ENCODE results near the gene MAP3K6.

The MAP3K6 gene

DNA sequence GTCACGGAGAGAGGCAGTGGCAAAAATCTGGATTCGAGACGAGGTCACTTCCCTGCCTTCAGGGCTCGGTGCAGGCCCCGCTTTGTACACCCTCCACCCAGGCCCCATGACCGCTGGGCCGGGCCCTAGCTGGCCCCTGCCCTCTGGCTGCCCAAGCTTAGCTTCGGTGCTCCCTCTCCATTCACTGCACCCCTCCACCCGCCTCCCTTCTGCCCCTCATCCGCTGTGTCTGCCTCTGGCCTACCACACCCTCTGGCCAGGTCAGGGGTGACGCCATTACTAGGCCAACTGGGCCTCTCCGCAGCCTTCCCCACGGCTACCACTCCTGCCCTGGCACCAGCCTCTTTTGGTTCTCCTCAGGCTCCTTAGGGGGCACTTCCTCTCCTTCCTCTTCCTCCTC lies 16.9 kb upstream of the MAP3K6 start:
- H2BK15ac ChIP-seq (ENCODE audit: low read length) = peak overlapping the region; percentile 96
- peaks cover 0 to 5% of the 10 kb centered on the region in 2 donors for H3K4me1 ChIP-seq (ENCODE audit: control insufficient read depth in 2 of 2, insufficient read depth in 1 of 2, low read depth in 1 of 2, low read length in 2 of 2)
- no peak overlapping the region for H4K91ac ChIP-seq (ENCODE audit: low read depth, low read length, poor library complexity)
- no peak overlapping the region for H3K4ac ChIP-seq (ENCODE audit: low read length)
- H3K9me3 ChIP-seq (replicated peaks in 1 of 2; ENCODE audit: control insufficient read depth in 2 of 2, insufficient read depth in 1 of 2, low read depth in 1 of 2, low read length in 2 of 2) = no peaks in the 10 kb centered on the region
- no peak overlapping the region for H3K9ac ChIP-seq (ENCODE audit: low read depth, low read length, poor library complexity)
- H2AK5ac ChIP-seq (ENCODE audit: low read depth, low read length) = peak overlapping the region; percentile 71
- no CpG with 5 or more reads among the region's 13 CpGs for whole genome bisulfite sequencing, 2 donors (ENCODE audit: extremely low coverage in 2 of 2, insufficient read length in 2 of 2, insufficient replicate concordance in 1 of 2)
- H3K4me3 ChIP-seq (ENCODE audit: low read length in 2 of 2) = no peak overlapping the region
- H3K14ac ChIP-seq (ENCODE audit: low read length) = peak overlapping the region; percentile 92
- no peak overlapping the region for H3K4me2 ChIP-seq (ENCODE audit: insufficient read depth, low read length, poor library complexity, severe bottlenecking)
- H2AFZ ChIP-seq (ENCODE audit: low read length) = no peak overlapping the region
- H3K23ac ChIP-seq (ENCODE audit: low read depth, low read length, poor library complexity) = peak overlapping the region; percentile 83
- H2BK5ac ChIP-seq (ENCODE audit: low read length) = no peak overlapping the region
- H3K27me3 ChIP-seq (ENCODE audit: control insufficient read depth in 3 of 3, insufficient read depth in 3 of 3, low read depth in 1 of 3, low read length in 3 of 3) = peaks cover 0 to 47% (median 19%) of the 10 kb centered on the region in 3 experiments
- H3K79me1 ChIP-seq (ENCODE audit: low read depth, low read length) = no peaks in the 10 kb centered on the region
- no peaks in the 10 kb centered on the region for H3K36me3 ChIP-seq (replicated peaks in 1 of 2; ENCODE audit: control insufficient read depth in 2 of 2, insufficient read depth in 2 of 2, low read length in 2 of 2)
- H3K18ac ChIP-seq (ENCODE audit: low read length) = peak overlapping the region; percentile 82
- H4K8ac ChIP-seq (ENCODE audit: low read depth, low read length) = no peak overlapping the region
- no peak overlapping the region for H2BK120ac ChIP-seq (ENCODE audit: low read depth, low read length)
- no peak for DNase-seq (ENCODE audit: low spot score)
- no peak overlapping the region for H3K27ac ChIP-seq (replicated peaks; ENCODE audit: low read length)
- H2BK12ac ChIP-seq (ENCODE audit: low read length) = no peak overlapping the region

DNA sequence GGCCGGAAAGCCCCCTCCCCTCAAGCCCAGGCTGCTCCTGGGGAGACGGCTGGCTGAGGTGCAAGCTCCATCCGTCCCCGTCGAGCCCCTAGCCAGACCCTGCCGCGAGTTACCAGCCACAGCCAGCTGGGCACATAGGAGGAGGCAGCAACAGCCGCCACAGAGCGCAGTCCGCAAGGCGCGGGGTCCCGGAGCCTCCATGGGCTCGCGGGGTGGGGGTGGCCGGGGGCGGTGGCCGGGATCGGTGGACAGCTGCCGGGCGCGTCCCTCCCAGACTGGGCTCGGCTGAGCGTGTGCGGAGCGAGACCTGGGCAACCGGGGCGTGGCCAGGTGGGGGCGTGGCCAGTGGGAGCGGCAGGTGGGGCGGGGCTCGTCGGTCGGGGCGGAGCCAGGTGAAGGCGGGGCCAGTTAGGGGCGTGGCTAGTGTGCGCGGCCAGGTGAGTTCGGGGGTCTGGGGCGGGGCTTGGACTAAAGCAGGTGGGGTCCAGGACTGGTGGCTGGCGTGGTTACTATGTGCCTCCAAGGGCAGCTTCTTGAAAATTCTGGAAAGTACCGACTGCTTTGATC lies 16.4 kb upstream of the MAP3K6 start, which contains the start of gene CD164L2:
CD164L2 (minus strand) TSS at position 295 of the 567 bp plus-strand sequence; CDS start at position 201, 94 bp downstream.
- Histone ChIP-seq H4K8ac (ENCODE audit: low read depth, low read length) (no peak within 1 kb of the TSS), H3K9me3 (replicated peaks in 1 of 2; ENCODE audit: control insufficient read depth in 2 of 2, insufficient read depth in 1 of 2, low read depth in 1 of 2, low read length in 2 of 2) (no peaks in the 10 kb centered on the region), H2BK5ac (ENCODE audit: low read length) (peak within 1 kb of the TSS; percentile 60), H3K4me2 (ENCODE audit: insufficient read depth, low read length, poor library complexity, severe bottlenecking) (peak within 1 kb of the TSS; percentile 38), H3K23ac (ENCODE audit: low read depth, low read length, poor library complexity) (peak within 1 kb of the TSS; percentile 83), H2AK5ac (ENCODE audit: low read depth, low read length) (peak within 1 kb of the TSS; percentile 93), H3K18ac (ENCODE audit: low read length) (peak within 1 kb of the TSS; percentile 94), H2BK15ac (ENCODE audit: low read length) (peak within 1 kb of the TSS; percentile 96), H4K91ac (ENCODE audit: low read depth, low read length, poor library complexity) (no peak within 1 kb of the TSS), H3K9ac (ENCODE audit: low read depth, low read length, poor library complexity) (no peak within 1 kb of the TSS), H3K4me3 (ENCODE audit: low read length in 2 of 2) (no peak within 1 kb of the TSS), H3K79me1 (ENCODE audit: low read depth, low read length) (no peaks in the 10 kb centered on the region), H3K14ac (ENCODE audit: low read length) (peak within 1 kb of the TSS; percentile 92), H2BK12ac (ENCODE audit: low read length) (no peak within 1 kb of the TSS), H3K27me3 (ENCODE audit: control insufficient read depth in 3 of 3, insufficient read depth in 3 of 3, low read depth in 1 of 3, low read length in 3 of 3) (peaks cover 0 to 47% (median 19%) of the 10 kb centered on the region in 3 experiments), H3K27ac (replicated peaks; ENCODE audit: low read length) (no peak within 1 kb of the TSS), H2AFZ (ENCODE audit: low read length) (peak within 1 kb of the TSS; percentile 22), H3K36me3 (replicated peaks in 1 of 2; ENCODE audit: control insufficient read depth in 2 of 2, insufficient read depth in 2 of 2, low read length in 2 of 2) (no peaks in the 10 kb centered on the region), H3K4ac (ENCODE audit: low read length) (no peak within 1 kb of the TSS), H3K4me1 (ENCODE audit: control insufficient read depth in 2 of 2, insufficient read depth in 1 of 2, low read depth in 1 of 2, low read length in 2 of 2) (peaks cover 0 to 5% of the 10 kb centered on the region in 2 donors), H2BK120ac (ENCODE audit: low read depth, low read length) (no peak within 1 kb of the TSS)
- no CpG with 5 or more reads among the region's 43 CpGs for WGBS, 2 donors (ENCODE audit: extremely low coverage in 2 of 2, insufficient read length in 2 of 2, insufficient replicate concordance in 1 of 2)
- DNase-seq (ENCODE audit: low spot score) = no peak

DNA sequence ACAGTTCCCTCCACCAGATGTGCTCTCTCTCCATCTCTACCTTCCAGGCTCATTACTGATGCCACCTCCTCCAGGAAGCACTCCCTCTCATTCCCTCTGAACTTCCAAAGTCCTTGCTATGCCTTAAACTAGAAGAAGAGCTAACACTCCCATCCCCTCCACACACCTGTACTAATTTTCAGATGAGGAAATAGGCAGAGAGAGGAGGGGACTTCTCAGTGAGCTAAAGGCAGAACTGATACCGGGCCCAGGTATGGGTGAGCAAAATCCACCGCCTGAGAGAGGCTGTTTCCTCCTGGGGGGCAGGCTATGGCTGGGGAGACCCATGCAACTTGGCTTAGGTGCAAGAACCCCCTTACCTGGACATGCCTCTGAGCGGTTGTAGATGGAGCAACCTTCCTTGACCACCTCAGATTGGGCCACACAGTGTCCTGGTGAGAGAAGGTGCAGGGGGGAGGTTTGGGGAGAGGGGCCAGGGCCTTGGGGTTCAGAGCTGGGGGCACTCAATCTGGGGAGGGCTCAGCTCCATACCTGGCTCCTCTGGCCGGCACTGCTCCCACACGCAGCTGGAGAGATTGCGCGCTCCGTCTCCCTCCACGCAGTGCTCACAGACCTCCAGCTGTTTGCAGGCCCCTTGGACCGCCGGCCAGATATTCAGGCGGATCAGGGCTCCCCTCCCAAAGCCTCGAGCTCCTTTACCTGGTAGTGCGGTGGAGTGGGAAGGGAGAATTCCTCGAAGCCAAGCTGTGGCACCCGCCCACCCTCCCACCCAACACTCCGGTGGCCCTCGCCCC lies 15.4 kb upstream of the MAP3K6 start:
- no peaks in the 10 kb centered on the region for H3K36me3 ChIP-seq (replicated peaks in 1 of 2; ENCODE audit: control insufficient read depth in 2 of 2, insufficient read depth in 2 of 2, low read length in 2 of 2)
- no peak overlapping the region for H2AK5ac ChIP-seq (ENCODE audit: low read depth, low read length)
- no peak overlapping the region for H2BK12ac ChIP-seq (ENCODE audit: low read length)
- H4K91ac ChIP-seq (ENCODE audit: low read depth, low read length, poor library complexity) = no peak overlapping the region
- H3K79me1 ChIP-seq (ENCODE audit: low read depth, low read length) = no peaks in the 10 kb centered on the region
- H2BK15ac ChIP-seq (ENCODE audit: low read length) = no peak overlapping the region
- H3K18ac ChIP-seq (ENCODE audit: low read length) = no peak overlapping the region
- no CpG with 5 or more reads among the region's 18 CpGs for WGBS, 2 donors (ENCODE audit: extremely low coverage in 2 of 2, insufficient read length in 2 of 2, insufficient replicate concordance in 1 of 2)
- no peak overlapping the region for H2BK120ac ChIP-seq (ENCODE audit: low read depth, low read length)
- H3K14ac ChIP-seq (ENCODE audit: low read length) = no peak overlapping the region
- H2BK5ac ChIP-seq (ENCODE audit: low read length) = peak overlapping the region; percentile 60
- no peak overlapping the region for H3K4me3 ChIP-seq (ENCODE audit: low read length in 2 of 2)
- no peak overlapping the region for H3K23ac ChIP-seq (ENCODE audit: low read depth, low read length, poor library complexity)
- no peak overlapping the region for H4K8ac ChIP-seq (ENCODE audit: low read depth, low read length)
- H3K4ac ChIP-seq (ENCODE audit: low read length) = no peak overlapping the region
- H3K9ac ChIP-seq (ENCODE audit: low read depth, low read length, poor library complexity) = no peak overlapping the region
- H3K27ac ChIP-seq (replicated peaks; ENCODE audit: low read length) = no peak overlapping the region
- H2AFZ ChIP-seq (ENCODE audit: low read length) = no peak overlapping the region
- no peak for DNase-seq (ENCODE audit: low spot score)
- no peak overlapping the region for H3K4me2 ChIP-seq (ENCODE audit: insufficient read depth, low read length, poor library complexity, severe bottlenecking)
- peaks cover 0 to 47% (median 19%) of the 10 kb centered on the region in 3 experiments for H3K27me3 ChIP-seq (ENCODE audit: control insufficient read depth in 3 of 3, insufficient read depth in 3 of 3, low read depth in 1 of 3, low read length in 3 of 3)
- peaks cover 0 to 5% of the 10 kb centered on the region in 2 donors for H3K4me1 ChIP-seq (ENCODE audit: control insufficient read depth in 2 of 2, insufficient read depth in 1 of 2, low read depth in 1 of 2, low read length in 2 of 2)
- no peaks in the 10 kb centered on the region for H3K9me3 ChIP-seq (replicated peaks in 1 of 2; ENCODE audit: control insufficient read depth in 2 of 2, insufficient read depth in 1 of 2, low read depth in 1 of 2, low read length in 2 of 2)

Data from neuronal stem cell (in vitro differentiated cells).